ENCODE data around the gene CHGA.
A peak's percentile ranks its signal among the peaks of the same experiment; 100 is the strongest.

The CHGA gene

GRCh38 chr14:92922883-92923743 lies at the start of gene CHGA:
CHGA (plus strand) TSS chr14:92923150; CDS start chr14:92923360, 210 bp downstream.
- DNase-seq: peak; percentile 87

- no peak for DNase-seq
Measured at GRCh38 chr14:92874962-92875661, 47.8 kb upstream of the CHGA start.

- no peak for DNase-seq
Measured at GRCh38 chr14:92877757-92878431, 45.1 kb upstream of the CHGA start.

GRCh38 chr14:92880351-92880750 lies 42.6 kb upstream of the CHGA start:
- DNase-seq: no peak

GRCh38 chr14:92880851-92881250 lies 42.1 kb upstream of the CHGA start:
- DNase-seq: no peak

- no peak for DNase-seq
Measured at GRCh38 chr14:92883066-92883465, 39.9 kb upstream of the CHGA start.

- no peak for DNase-seq
Measured at GRCh38 chr14:92884410-92884809, 38.5 kb upstream of the CHGA start.

- DNase-seq: no peak
Measured at GRCh38 chr14:92885279-92886061, 37.5 kb upstream of the CHGA start.

GRCh38 chr14:92886337-92886736 lies 36.6 kb upstream of the CHGA start:
- no peak for DNase-seq

GRCh38 chr14:92887157-92887556 lies 35.8 kb upstream of the CHGA start:
- DNase-seq: no peak

- DNase-seq: no peak
Measured at GRCh38 chr14:92888896-92889295, 34.1 kb upstream of the CHGA start.

- no peak for DNase-seq
Measured at GRCh38 chr14:92890830-92891588, 31.9 kb upstream of the CHGA start.

- DNase-seq: no peak
Measured at GRCh38 chr14:92892589-92892988, 30.4 kb upstream of the CHGA start.

GRCh38 chr14:92895352-92895878 lies 27.5 kb upstream of the CHGA start:
- no peak for DNase-seq

- no peak for DNase-seq
Measured at GRCh38 chr14:92897922-92898565, 24.9 kb upstream of the CHGA start.

GRCh38 chr14:92898566-92899131 lies 24.3 kb upstream of the CHGA start:
- no peak for DNase-seq

GRCh38 chr14:92900660-92901059 lies 22.3 kb upstream of the CHGA start:
- no peak for DNase-seq

GRCh38 chr14:92902191-92902590 lies 20.8 kb upstream of the CHGA start:
- no peak for DNase-seq

- DNase-seq: no peak
Measured at GRCh38 chr14:92902726-92903125, 20.2 kb upstream of the CHGA start.

GRCh38 chr14:92903359-92903758 lies 19.6 kb upstream of the CHGA start:
- DNase-seq: no peak

- DNase-seq: no peak
Measured at GRCh38 chr14:92905667-92906066, 17.3 kb upstream of the CHGA start.
